MM.1S (cell line): ENCODE data around the gene EXOSC6.
"Not testable (repeated sequence)": the region's sequence is repeated elsewhere in the genome, so short reads cannot be mapped to it uniquely, and the experiment has no call there.

Experiments used
- DNase-seq: peaks from one replicate; pipeline ENCODE4 v3.0.0-alpha.2; 2015
- H2AFZ ChIP-seq: fragments of 300-600 bp; sonication (generic); 2 replicates; pipeline ENCODE4 v1.6.0; 2016; ENCODE audit warnings: antibody characterized with exemption, low read length
- H3F3A ChIP-seq: fragments of 300-600 bp; sonication (generic); 2 replicates; pipeline ENCODE4 v1.6.1; 2016; ENCODE audit warnings: mild to moderate bottlenecking, antibody characterized with exemption, low read length, moderate library complexity, mixed read lengths; ENCODE audit not compliant: insufficient read depth
- H3K27ac ChIP-seq: fragments of 300-600 bp; sonication (generic); 2 replicates; pipeline ENCODE4 v1.5.1; 2016; ENCODE audit warnings: mild to moderate bottlenecking, low read length
- H3K27me3 ChIP-seq: fragments of 300-600 bp; sonication (generic); replicated peaks from 2 replicates; pipeline ENCODE4 v1.6.0; 2016; ENCODE audit warnings: low read length; ENCODE audit not compliant: insufficient read depth
- H3K36me3 ChIP-seq: fragments of 300-600 bp; sonication (generic); replicated peaks from 2 replicates; pipeline ENCODE4 v1.6.1; 2016; ENCODE audit warnings: mild to moderate bottlenecking, low read length, mixed read lengths; ENCODE audit not compliant: insufficient read depth
- H3K4me1 ChIP-seq: fragments of 300-600 bp; sonication (generic); 2 replicates; pipeline ENCODE4 v1.6.1; 2016; ENCODE audit warnings: low read length, mixed read lengths
- H3K4me2 ChIP-seq: fragments of 300-600 bp; sonication (generic); 2 replicates; pipeline ENCODE4 v1.6.0; 2016; ENCODE audit warnings: low read depth, low read length
- H3K4me3 ChIP-seq: fragments of 300-600 bp; sonication (generic); 2 replicates; pipeline ENCODE4 v1.5.1; 2016; ENCODE audit warnings: low read length, mixed read lengths
- H3K79me2 ChIP-seq: fragments of 300-600 bp; sonication (generic); 2 replicates; pipeline ENCODE4 v1.6.1; 2016; ENCODE audit warnings: mixed run types, low read length, mixed read lengths
- H3K9ac ChIP-seq: fragments of 300-600 bp; sonication (generic); 2 replicates; pipeline ENCODE4 v1.6.1; 2016; ENCODE audit warnings: low read length, mixed read lengths
- H3K9me2 ChIP-seq: fragments of 300-600 bp; sonication (generic); replicated peaks from 2 replicates; pipeline ENCODE4 v1.6.1; 2016; ENCODE audit warnings: mild to moderate bottlenecking, low read length, mixed read lengths; ENCODE audit not compliant: insufficient read depth
- H3K9me3 ChIP-seq: fragments of 300-600 bp; sonication (generic); replicated peaks from 2 replicates; pipeline ENCODE4 v1.6.1; 2016; ENCODE audit warnings: mild to moderate bottlenecking, low read length, mixed read lengths; ENCODE audit not compliant: insufficient read depth
- H4K20me1 ChIP-seq: fragments of 300-600 bp; sonication (generic); 2 replicates; pipeline ENCODE4 v1.6.1; 2016; ENCODE audit warnings: mild to moderate bottlenecking, low read length, moderate library complexity, mixed read lengths; ENCODE audit not compliant: insufficient read depth
- EZH2 ChIP-seq: fragments of 300-600 bp; sonication (generic); optimal IDR thresholded peaks from 2 replicates; pipeline ENCODE3; 2017; ENCODE audit warnings: low read depth, mild to moderate bottlenecking, antibody characterized with exemption, low read length, mixed read lengths
- EZH2phosphoT487 ChIP-seq: fragments of 300-600 bp; sonication (generic); IDR thresholded peaks from 2 replicates; pipeline ENCODE4 v1.6.1; 2018; ENCODE audit warnings: antibody characterized with exemption, low read length
- TF ChIP-seq, protein P1 (sequence below): fragments of 300-600 bp; sonication (generic); IDR thresholded peaks from 2 replicates; pipeline ENCODE4 v1.5.1; 2016; ENCODE audit warnings: antibody characterized with exemption, low read length, mixed read lengths

The EXOSC6 gene

DNA sequence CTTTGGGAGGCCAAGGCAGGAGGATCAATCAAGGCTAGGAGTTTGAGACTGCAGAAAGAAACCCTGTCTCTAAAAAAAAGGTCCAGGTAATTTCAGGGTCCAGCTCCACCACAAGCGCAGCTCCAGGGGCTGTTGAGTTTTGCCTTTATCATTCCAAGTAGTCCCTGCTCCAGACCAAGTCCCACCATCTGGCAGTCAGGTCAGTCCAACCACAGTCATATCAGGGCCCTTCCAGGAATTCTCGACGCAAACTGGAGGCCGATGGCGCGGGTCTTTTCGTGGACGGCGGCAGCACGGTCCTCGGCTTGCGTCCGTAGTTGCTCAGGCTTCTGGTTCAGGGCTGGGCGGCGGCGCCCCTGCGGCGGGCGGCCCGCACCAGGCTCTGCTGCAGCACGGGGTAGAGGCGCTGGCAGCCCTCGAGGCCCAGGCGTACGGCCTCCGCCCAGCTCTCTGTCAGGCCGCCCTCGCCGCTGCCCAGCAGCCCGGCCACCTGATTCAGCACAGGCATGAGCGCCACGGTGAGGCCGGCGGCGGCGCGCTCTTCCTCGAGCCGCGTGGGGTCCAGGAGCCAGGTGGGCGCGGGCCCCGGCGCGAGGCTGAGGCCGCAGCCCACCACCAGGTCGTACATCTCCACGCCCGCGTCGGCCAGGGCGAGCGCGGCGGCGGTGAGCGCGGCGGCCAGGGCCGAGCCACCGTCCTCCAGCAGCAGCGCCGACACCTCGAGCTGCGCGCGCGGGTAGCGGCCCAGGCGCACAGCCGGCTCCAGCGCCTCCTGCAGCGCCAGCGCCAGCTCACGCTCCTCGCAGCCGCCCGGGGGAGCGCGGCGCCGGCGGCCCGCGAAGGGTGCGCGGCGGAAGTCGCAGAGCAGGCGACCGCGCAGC is 752 bp downstream of the EXOSC6 start:
- H3K27ac ChIP-seq, result peak overlapping the region; percentile 48; the same call in 1 of the 2 replicates
- DNase-seq, result peak; percentile 36

DNA sequence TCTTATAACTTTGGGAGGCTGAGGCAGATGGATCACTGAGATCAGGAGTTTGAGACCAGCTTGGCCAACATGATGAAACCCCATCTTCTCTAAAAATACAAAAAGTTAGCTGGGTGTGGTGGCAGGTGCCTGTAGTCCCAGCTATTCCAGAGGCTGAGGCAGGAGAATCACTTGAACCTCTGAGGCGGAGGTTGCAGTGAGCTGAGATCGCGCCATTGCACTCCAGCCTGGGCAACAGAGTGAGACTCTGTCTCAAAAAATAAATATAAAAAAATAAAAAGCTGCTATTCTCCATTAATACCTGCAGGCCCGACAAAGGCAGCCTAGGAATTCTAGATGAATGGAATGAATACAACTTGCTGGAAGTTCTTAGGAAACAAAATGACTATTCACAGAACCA is 2.0 kb downstream of the EXOSC6 start:
- peaks cover 30% of the 10 kb centered on the region for H3F3A ChIP-seq
- not testable (repeated sequence) for H2AFZ ChIP-seq

More for the DNA sequence above, 752 bp downstream of the EXOSC6 start:
- peaks cover 28% of the 10 kb centered on the region for H3K79me2 ChIP-seq
- H3K27me3 ChIP-seq, result no peaks in the 10 kb centered on the region
- TF ChIP-seq, protein P1, sequence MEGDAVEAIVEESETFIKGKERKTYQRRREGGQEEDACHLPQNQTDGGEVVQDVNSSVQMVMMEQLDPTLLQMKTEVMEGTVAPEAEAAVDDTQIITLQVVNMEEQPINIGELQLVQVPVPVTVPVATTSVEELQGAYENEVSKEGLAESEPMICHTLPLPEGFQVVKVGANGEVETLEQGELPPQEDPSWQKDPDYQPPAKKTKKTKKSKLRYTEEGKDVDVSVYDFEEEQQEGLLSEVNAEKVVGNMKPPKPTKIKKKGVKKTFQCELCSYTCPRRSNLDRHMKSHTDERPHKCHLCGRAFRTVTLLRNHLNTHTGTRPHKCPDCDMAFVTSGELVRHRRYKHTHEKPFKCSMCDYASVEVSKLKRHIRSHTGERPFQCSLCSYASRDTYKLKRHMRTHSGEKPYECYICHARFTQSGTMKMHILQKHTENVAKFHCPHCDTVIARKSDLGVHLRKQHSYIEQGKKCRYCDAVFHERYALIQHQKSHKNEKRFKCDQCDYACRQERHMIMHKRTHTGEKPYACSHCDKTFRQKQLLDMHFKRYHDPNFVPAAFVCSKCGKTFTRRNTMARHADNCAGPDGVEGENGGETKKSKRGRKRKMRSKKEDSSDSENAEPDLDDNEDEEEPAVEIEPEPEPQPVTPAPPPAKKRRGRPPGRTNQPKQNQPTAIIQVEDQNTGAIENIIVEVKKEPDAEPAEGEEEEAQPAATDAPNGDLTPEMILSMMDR, result no peak
- TF ChIP-seq EZH2phosphoT487 (no peak), EZH2 (no peak)
- H3K4me1 ChIP-seq, result no peaks in the 10 kb centered on the region
- peak overlapping the region; percentile 45; the same call in 1 of the 2 replicates for H2AFZ ChIP-seq
- H3K4me2 ChIP-seq, result peak overlapping the region; percentile 92
- peak overlapping the region; percentile 84 for H3K9ac ChIP-seq
- H3F3A ChIP-seq, result peaks cover 33% of the 10 kb centered on the region
- H4K20me1 ChIP-seq, result no peaks in the 10 kb centered on the region; the same call in 1 of the 2 replicates
- no peaks in the 10 kb centered on the region for H3K9me3 ChIP-seq
- no peaks in the 10 kb centered on the region for H3K9me2 ChIP-seq
- 0 out of 2 replicates have a peak, but pooled peaks cover 9% of the 10 kb centered on the region for H3K36me3 ChIP-seq
- peak overlapping the region; percentile 86 for H3K4me3 ChIP-seq

DNA sequence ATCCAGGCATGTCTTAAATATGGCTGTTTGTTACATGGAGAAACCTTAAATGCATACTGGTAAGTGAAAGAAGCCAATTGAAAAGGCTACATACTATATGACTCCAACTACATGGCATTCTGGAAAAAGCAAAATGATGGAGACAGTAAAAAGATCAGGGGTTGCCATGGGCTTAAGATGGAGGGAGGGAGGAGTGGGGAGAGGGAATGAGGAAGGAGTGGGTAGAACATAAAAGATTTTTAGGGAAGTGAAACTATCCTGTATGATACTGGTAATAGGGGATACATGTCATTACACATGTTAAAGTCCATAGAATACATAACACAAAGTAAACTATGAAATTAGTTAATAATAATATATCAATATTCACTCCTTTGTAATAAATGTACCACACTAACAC is 13.0 kb downstream of the EXOSC6 start:
- H3K79me2 ChIP-seq, H3K4me3 ChIP-seq, H3K4me1 ChIP-seq, H3K36me3 ChIP-seq, H3K9me2 ChIP-seq, DNase-seq, H3K9ac ChIP-seq, H3K4me2 ChIP-seq, H2AFZ ChIP-seq, H4K20me1 ChIP-seq, H3F3A ChIP-seq, H3K27me3 ChIP-seq, H3K27ac ChIP-seq, H3K9me3 ChIP-seq: not testable (repeated sequence)

More for the DNA sequence above, 2.0 kb downstream of the EXOSC6 start:
- H3K9me2 ChIP-seq, H4K20me1 ChIP-seq, H3K4me2 ChIP-seq, H3K27ac ChIP-seq, H3K27me3 ChIP-seq, H3K36me3 ChIP-seq, H3K9me3 ChIP-seq, DNase-seq, H3K9ac ChIP-seq, H3K4me1 ChIP-seq: not testable (repeated sequence)
- Histone ChIP-seq H3K79me2 (peaks cover 28% of the 10 kb centered on the region), H3K4me3 (peak overlapping the region; percentile 46; the same call in 1 of the 2 replicates)

DNA sequence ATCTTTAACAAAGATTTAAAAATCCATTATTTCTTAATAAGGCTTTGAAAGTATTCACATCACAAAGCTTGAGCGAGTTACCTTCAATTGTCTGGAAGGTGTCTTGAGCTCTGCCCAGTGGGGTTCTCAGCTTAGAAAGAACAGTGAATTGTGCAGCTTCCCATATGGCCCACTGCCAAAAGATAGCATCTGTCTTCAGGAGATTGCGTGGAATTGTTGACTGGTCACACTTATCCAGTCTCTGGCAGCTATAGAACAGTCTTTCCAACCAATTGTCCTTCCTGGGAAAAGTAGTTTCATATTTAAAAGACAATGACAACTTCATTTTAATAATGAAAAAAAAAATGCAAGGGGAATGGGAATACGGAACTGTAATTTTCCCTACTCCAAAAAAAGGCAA is 19.9 kb downstream of the EXOSC6 start:
- not testable (repeated sequence) for H3K36me3 ChIP-seq, H3K79me2 ChIP-seq, H3K4me2 ChIP-seq, H4K20me1 ChIP-seq, H3K9me2 ChIP-seq, H3K9me3 ChIP-seq, H2AFZ ChIP-seq, H3K27ac ChIP-seq, H3K4me3 ChIP-seq, DNase-seq, H3K4me1 ChIP-seq, H3K27me3 ChIP-seq, H3F3A ChIP-seq, H3K9ac ChIP-seq

DNA sequence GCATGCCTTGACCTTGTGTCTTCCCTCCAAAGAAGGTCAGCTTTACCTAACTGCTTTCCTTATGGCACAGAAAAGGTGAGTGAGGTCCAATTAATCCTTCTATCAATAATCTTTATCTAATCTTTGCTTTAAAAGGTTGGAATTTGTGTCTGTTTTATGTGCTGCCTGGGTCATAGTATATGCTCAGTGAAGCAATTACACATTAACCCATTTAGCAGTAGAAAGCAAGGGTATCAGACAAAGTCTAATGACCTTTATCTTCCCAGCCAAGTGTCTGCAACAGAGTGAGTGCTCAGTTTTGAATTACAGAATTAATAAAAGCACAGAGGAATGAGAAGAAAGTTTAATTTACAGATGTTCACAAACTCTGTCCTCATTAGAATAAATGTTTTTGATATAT is 25.7 kb downstream of the EXOSC6 start:
- not testable (repeated sequence) for H3F3A ChIP-seq, H3K79me2 ChIP-seq, H3K9me2 ChIP-seq, H3K4me2 ChIP-seq, H2AFZ ChIP-seq, H3K27me3 ChIP-seq, H3K36me3 ChIP-seq, H3K4me3 ChIP-seq, H3K4me1 ChIP-seq, DNase-seq, H3K9ac ChIP-seq, H3K27ac ChIP-seq, H4K20me1 ChIP-seq, H3K9me3 ChIP-seq

DNA sequence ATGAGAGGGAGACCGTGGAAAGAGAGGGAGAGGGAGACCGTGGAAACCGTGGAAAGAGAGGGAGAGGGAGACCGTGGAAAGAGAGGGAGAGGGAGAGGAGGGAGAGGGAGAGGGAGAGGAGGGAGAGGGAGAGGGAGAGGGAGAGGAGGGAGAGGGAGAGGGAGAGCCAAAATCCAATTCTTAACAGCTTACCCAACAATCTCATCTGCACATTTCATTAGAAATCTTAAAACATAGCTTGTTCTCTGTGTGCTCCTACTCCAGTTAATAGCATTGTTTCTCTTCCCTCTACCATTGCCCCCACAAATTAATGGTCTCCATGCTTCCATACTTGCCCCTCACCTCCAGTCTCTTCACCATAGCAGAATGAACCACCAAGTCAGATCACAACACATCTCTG is 26.3 kb downstream of the EXOSC6 start:
- not testable (repeated sequence) for H3K9ac ChIP-seq, H3K36me3 ChIP-seq, H3K9me3 ChIP-seq, H3K4me2 ChIP-seq, H3K9me2 ChIP-seq, H3K27me3 ChIP-seq, H3K4me1 ChIP-seq, DNase-seq, H3K79me2 ChIP-seq, H3F3A ChIP-seq, H4K20me1 ChIP-seq, H2AFZ ChIP-seq, H3K4me3 ChIP-seq, H3K27ac ChIP-seq

DNA sequence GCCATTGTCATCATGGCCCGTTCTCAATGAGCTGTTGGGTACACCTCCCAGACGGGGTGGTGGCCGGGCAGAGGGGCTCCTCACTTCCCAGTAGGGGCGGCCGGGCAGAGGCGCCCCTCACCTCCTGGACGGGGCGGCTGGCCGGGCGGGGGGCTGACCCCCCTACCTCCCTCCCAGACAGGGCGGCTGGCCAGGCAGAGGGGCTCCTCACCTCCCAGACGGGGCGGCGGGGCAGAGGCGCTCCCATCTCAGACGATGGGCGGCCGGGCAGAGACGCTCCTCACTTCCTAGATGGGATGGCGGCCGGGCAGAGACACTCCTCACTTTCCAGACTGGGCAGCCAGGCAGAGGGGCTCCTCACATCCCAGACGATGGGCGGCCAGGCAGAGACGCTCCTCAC is 27.1 kb downstream of the EXOSC6 start:
- H2AFZ ChIP-seq, H3F3A ChIP-seq, H4K20me1 ChIP-seq, H3K4me2 ChIP-seq, H3K9me2 ChIP-seq, H3K9me3 ChIP-seq, H3K4me1 ChIP-seq, H3K36me3 ChIP-seq, H3K79me2 ChIP-seq, H3K27me3 ChIP-seq, H3K27ac ChIP-seq, H3K9ac ChIP-seq, H3K4me3 ChIP-seq, DNase-seq: not testable (repeated sequence)
